HCT116 (cell line): ENCODE results near the gene TGFBR1.

Experiments used
- CEBPB ChIP-seq: IDR thresholded peaks from 2 replicates; pipeline ENCODE4 v1.6.1; 2012; ENCODE audit warnings: low read depth
- EZH2 ChIP-seq: fragments of 200-600 bp; sonication (generic); IDR thresholded peaks from 2 replicates; pipeline ENCODE4 v1.6.1; 2017; ENCODE audit warnings: antibody characterized with exemption, mixed run types
- EZH2phosphoT487 ChIP-seq: fragments of 200-600 bp; IDR thresholded peaks from 2 replicates; pipeline ENCODE4 v1.6.1; 2018; ENCODE audit warnings: antibody characterized with exemption, borderline replicate concordance
- POLR2A ChIP-seq: IDR thresholded peaks from 2 replicates; pipeline ENCODE4 v1.7.0; 2011; ENCODE audit warnings: borderline replicate concordance; ENCODE audit not compliant: insufficient read depth, insufficient read length; ENCODE audit errors: extremely low read depth
- POLR2AphosphoS5 ChIP-seq: IDR thresholded peaks from 2 replicates; pipeline ENCODE4 v1.6.1; 2011; ENCODE audit warnings: mild to moderate bottlenecking, low read depth, low read length, moderate library complexity
- SIN3A ChIP-seq: IDR thresholded peaks from 2 replicates; pipeline ENCODE4 v1.6.1; 2012; ENCODE audit warnings: low read depth
- SRF ChIP-seq: IDR thresholded peaks from 2 replicates; pipeline ENCODE4 v1.6.1; 2012; ENCODE audit warnings: low read depth
- YY1 ChIP-seq: IDR thresholded peaks from 2 replicates; pipeline ENCODE4 v1.6.1; 2011; ENCODE audit warnings: low read length, low read depth, moderate library complexity, mild to moderate bottlenecking; ENCODE audit not compliant: insufficient replicate concordance; ENCODE audit errors: extremely low read depth
- TF ChIP-seq, protein P1 (sequence below), 3 experiments: fragments of 200-600 bp in 1 of 3; sonication (generic) in 1 of 3; IDR thresholded peaks in 2 of 3; conservative IDR thresholded peaks in 1 of 3; 2 replicates each; pipeline ENCODE4 v1.5.1; 2012 to 2017; ENCODE audit warnings: low read depth in 2 of 3, low read length in 2 of 3, antibody characterized with exemption in 1 of 3, borderline replicate concordance in 1 of 3, control low read depth in 1 of 3, mild to moderate bottlenecking in 1 of 3, mixed read lengths in 1 of 3, mixed run types in 1 of 3, moderate library complexity in 1 of 3; ENCODE audit not compliant: insufficient read depth in 1 of 3
- TF ChIP-seq, protein P2 (sequence below): IDR thresholded peaks from 2 replicates; pipeline ENCODE4 v1.6.1; 2012
- TF ChIP-seq, protein P3 (sequence below): IDR thresholded peaks from 2 replicates; pipeline ENCODE4 v1.6.1; 2012; ENCODE audit warnings: low read depth

DNA sequence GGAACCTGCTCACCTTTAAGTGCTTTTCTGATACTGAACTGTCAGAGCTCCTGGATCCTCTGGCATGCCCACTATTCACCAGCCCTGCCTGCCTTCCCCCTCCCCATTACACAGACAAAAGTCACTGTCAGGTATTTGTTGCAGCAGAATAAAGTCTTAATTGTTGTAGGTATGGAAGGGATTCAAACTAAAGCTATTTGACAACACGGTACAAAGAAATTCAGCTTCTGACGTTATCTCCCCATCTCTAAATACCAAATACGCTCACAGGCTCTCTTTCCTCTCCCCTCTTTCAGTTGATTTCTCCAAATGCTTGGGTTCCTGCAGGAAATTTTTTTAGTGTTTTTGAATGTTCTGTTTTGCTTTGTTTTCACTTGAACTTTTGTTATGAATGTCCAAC lies 9.3 kb upstream of the TGFBR1 start:
- TF ChIP-seq, protein P1, sequence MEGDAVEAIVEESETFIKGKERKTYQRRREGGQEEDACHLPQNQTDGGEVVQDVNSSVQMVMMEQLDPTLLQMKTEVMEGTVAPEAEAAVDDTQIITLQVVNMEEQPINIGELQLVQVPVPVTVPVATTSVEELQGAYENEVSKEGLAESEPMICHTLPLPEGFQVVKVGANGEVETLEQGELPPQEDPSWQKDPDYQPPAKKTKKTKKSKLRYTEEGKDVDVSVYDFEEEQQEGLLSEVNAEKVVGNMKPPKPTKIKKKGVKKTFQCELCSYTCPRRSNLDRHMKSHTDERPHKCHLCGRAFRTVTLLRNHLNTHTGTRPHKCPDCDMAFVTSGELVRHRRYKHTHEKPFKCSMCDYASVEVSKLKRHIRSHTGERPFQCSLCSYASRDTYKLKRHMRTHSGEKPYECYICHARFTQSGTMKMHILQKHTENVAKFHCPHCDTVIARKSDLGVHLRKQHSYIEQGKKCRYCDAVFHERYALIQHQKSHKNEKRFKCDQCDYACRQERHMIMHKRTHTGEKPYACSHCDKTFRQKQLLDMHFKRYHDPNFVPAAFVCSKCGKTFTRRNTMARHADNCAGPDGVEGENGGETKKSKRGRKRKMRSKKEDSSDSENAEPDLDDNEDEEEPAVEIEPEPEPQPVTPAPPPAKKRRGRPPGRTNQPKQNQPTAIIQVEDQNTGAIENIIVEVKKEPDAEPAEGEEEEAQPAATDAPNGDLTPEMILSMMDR (IDR thresholded peaks at IDR 0.05 in 2 of 3, conservative IDR thresholded peaks at IDR 0.05 in 1 of 3; ENCODE audit: borderline replicate concordance in 1 of 3, insufficient read depth in 1 of 3, low read depth in 2 of 3, low read length in 2 of 3): no peak
- TF ChIP-seq YY1: no peak
- no peak for TF ChIP-seq SIN3A
- no peak for TF ChIP-seq POLR2AphosphoS5
- no peak for TF ChIP-seq SRF
- TF ChIP-seq EZH2: no peak
- TF ChIP-seq EZH2phosphoT487: no peak
- TF ChIP-seq, protein P2, sequence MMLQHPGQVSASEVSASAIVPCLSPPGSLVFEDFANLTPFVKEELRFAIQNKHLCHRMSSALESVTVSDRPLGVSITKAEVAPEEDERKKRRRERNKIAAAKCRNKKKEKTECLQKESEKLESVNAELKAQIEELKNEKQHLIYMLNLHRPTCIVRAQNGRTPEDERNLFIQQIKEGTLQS: no peak
- TF ChIP-seq, protein P3, sequence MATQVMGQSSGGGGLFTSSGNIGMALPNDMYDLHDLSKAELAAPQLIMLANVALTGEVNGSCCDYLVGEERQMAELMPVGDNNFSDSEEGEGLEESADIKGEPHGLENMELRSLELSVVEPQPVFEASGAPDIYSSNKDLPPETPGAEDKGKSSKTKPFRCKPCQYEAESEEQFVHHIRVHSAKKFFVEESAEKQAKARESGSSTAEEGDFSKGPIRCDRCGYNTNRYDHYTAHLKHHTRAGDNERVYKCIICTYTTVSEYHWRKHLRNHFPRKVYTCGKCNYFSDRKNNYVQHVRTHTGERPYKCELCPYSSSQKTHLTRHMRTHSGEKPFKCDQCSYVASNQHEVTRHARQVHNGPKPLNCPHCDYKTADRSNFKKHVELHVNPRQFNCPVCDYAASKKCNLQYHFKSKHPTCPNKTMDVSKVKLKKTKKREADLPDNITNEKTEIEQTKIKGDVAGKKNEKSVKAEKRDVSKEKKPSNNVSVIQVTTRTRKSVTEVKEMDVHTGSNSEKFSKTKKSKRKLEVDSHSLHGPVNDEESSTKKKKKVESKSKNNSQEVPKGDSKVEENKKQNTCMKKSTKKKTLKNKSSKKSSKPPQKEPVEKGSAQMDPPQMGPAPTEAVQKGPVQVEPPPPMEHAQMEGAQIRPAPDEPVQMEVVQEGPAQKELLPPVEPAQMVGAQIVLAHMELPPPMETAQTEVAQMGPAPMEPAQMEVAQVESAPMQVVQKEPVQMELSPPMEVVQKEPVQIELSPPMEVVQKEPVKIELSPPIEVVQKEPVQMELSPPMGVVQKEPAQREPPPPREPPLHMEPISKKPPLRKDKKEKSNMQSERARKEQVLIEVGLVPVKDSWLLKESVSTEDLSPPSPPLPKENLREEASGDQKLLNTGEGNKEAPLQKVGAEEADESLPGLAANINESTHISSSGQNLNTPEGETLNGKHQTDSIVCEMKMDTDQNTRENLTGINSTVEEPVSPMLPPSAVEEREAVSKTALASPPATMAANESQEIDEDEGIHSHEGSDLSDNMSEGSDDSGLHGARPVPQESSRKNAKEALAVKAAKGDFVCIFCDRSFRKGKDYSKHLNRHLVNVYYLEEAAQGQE: no peak
- no peak for TF ChIP-seq POLR2A
- TF ChIP-seq CEBPB: no peak
